ENCODE results near the gene IFIT2.
"Not testable (repeated sequence)": the region's sequence is repeated elsewhere in the genome, so short reads cannot be mapped to it uniquely, and the experiment has no call there.

Gene IFIT2

GRCh38 chr10:89342206-89342958, 40.5 kb downstream of the IFIT2 start:
- Histone ChIP-seq H3K4me3 (ENCODE audit: extremely low read depth, insufficient read depth, low read length, poor library complexity, severe bottlenecking) (no peak overlapping the region), H3K9me3 (ENCODE audit: control insufficient read depth, low read length) (no peaks in the 10 kb centered on the region), H3K4me1 (ENCODE audit: control insufficient read depth, insufficient read depth, low read length, poor library complexity, severe bottlenecking) (no peaks in the 10 kb centered on the region), H3K36me3 (ENCODE audit: control insufficient read depth, insufficient read depth, low read length) (no peaks in the 10 kb centered on the region), H3K27ac (ENCODE audit: low read depth, low read length, severe bottlenecking) (no peak overlapping the region)
- 58 to 75% methylated on average over 1 to 2 of the region's 3 CpGs for WGBS, 2 experiments (ENCODE audit: insufficient coverage in 2 of 2)

GRCh38 chr10:89343089-89343767, 41.4 kb downstream of the IFIT2 start:
- WGBS, 2 experiments (ENCODE audit: insufficient coverage in 2 of 2), result 75 to 90% methylated on average over 4 to 5 of the region's 5 CpGs
- H3K27ac ChIP-seq (ENCODE audit: low read depth, low read length, severe bottlenecking), result no peak overlapping the region
- no peaks in the 10 kb centered on the region for H3K9me3 ChIP-seq (ENCODE audit: control insufficient read depth, low read length)
- H3K36me3 ChIP-seq (ENCODE audit: control insufficient read depth, insufficient read depth, low read length), result no peaks in the 10 kb centered on the region
- H3K4me3 ChIP-seq (ENCODE audit: extremely low read depth, insufficient read depth, low read length, poor library complexity, severe bottlenecking), result no peak overlapping the region
- no peaks in the 10 kb centered on the region for H3K4me1 ChIP-seq (ENCODE audit: control insufficient read depth, insufficient read depth, low read length, poor library complexity, severe bottlenecking)

- H3K9me3 ChIP-seq (ENCODE audit: control insufficient read depth, low read length), result no peaks in the 10 kb centered on the region
- H3K4me1 ChIP-seq (ENCODE audit: control insufficient read depth, insufficient read depth, low read length, poor library complexity, severe bottlenecking), result no peaks in the 10 kb centered on the region
- no peaks in the 10 kb centered on the region for H3K36me3 ChIP-seq (ENCODE audit: control insufficient read depth, insufficient read depth, low read length)
- 100% methylated on average over 1 of the region's 2 CpGs; no CpG with 5 or more reads in 1 of the 2 experiments for WGBS, 2 experiments (ENCODE audit: insufficient coverage in 2 of 2)
- no peak overlapping the region for H3K27ac ChIP-seq (ENCODE audit: low read depth, low read length, severe bottlenecking)
- H3K4me3 ChIP-seq (ENCODE audit: extremely low read depth, insufficient read depth, low read length, poor library complexity, severe bottlenecking), result no peak overlapping the region
Observed at GRCh38 chr10:89344156-89344555, 42.3 kb downstream of the IFIT2 start.

- Histone ChIP-seq H3K9me3 (ENCODE audit: control insufficient read depth, low read length) (no peaks in the 10 kb centered on the region), H3K4me3 (ENCODE audit: extremely low read depth, insufficient read depth, low read length, poor library complexity, severe bottlenecking) (no peak overlapping the region), H3K4me1 (ENCODE audit: control insufficient read depth, insufficient read depth, low read length, poor library complexity, severe bottlenecking) (no peaks in the 10 kb centered on the region), H3K36me3 (ENCODE audit: control insufficient read depth, insufficient read depth, low read length) (no peaks in the 10 kb centered on the region), H3K27ac (ENCODE audit: low read depth, low read length, severe bottlenecking) (no peak overlapping the region)
- WGBS, 2 experiments (ENCODE audit: insufficient coverage in 2 of 2), result 100% methylated on average over 1 of the region's 4 CpGs; no CpG with 5 or more reads in 1 of the 2 experiments
Observed at GRCh38 chr10:89345367-89346000, 43.6 kb downstream of the IFIT2 start.

GRCh38 chr10:89346405-89347254, 44.8 kb downstream of the IFIT2 start:
- Histone ChIP-seq H3K36me3 (ENCODE audit: control insufficient read depth, insufficient read depth, low read length) (no peaks in the 10 kb centered on the region), H3K4me1 (ENCODE audit: control insufficient read depth, insufficient read depth, low read length, poor library complexity, severe bottlenecking) (peaks cover 7% of the 10 kb centered on the region), H3K27ac (ENCODE audit: low read depth, low read length, severe bottlenecking) (no peak overlapping the region), H3K4me3 (ENCODE audit: extremely low read depth, insufficient read depth, low read length, poor library complexity, severe bottlenecking) (no peak overlapping the region), H3K9me3 (ENCODE audit: control insufficient read depth, low read length) (no peaks in the 10 kb centered on the region)
- 91 to 97% methylated on average over 4 of the region's 4 CpGs for WGBS, 2 experiments (ENCODE audit: insufficient coverage in 2 of 2)

- Histone ChIP-seq H3K9me3 (ENCODE audit: control insufficient read depth, low read length) (no peaks in the 10 kb centered on the region), H3K4me1 (ENCODE audit: control insufficient read depth, insufficient read depth, low read length, poor library complexity, severe bottlenecking) (peaks cover 19% of the 10 kb centered on the region), H3K27ac (ENCODE audit: low read depth, low read length, severe bottlenecking) (peak overlapping the region; percentile 76), H3K4me3 (ENCODE audit: extremely low read depth, insufficient read depth, low read length, poor library complexity, severe bottlenecking) (no peak overlapping the region), H3K36me3 (ENCODE audit: control insufficient read depth, insufficient read depth, low read length) (no peaks in the 10 kb centered on the region)
- WGBS, 2 experiments (ENCODE audit: insufficient coverage in 2 of 2), result 90 to 94% methylated on average over 3 to 4 of the region's 7 CpGs
Observed at GRCh38 chr10:89347701-89348457, 46.0 kb downstream of the IFIT2 start.

GRCh38 chr10:89348481-89348880, 46.6 kb downstream of the IFIT2 start:
- H3K27ac ChIP-seq (ENCODE audit: low read depth, low read length, severe bottlenecking), result peak overlapping the region; percentile 76
- H3K36me3 ChIP-seq (ENCODE audit: control insufficient read depth, insufficient read depth, low read length), result no peaks in the 10 kb centered on the region
- H3K4me1 ChIP-seq (ENCODE audit: control insufficient read depth, insufficient read depth, low read length, poor library complexity, severe bottlenecking), result peaks cover 22% of the 10 kb centered on the region
- H3K4me3 ChIP-seq (ENCODE audit: extremely low read depth, insufficient read depth, low read length, poor library complexity, severe bottlenecking), result no peak overlapping the region
- WGBS, 2 experiments (ENCODE audit: insufficient coverage in 2 of 2), result 61 to 71% methylated on average over 2 to 5 of the region's 5 CpGs
- H3K9me3 ChIP-seq (ENCODE audit: control insufficient read depth, low read length), result no peaks in the 10 kb centered on the region

GRCh38 chr10:89348975-89349374, 47.1 kb downstream of the IFIT2 start:
- peak overlapping the region; percentile 76 for H3K27ac ChIP-seq (ENCODE audit: low read depth, low read length, severe bottlenecking)
- H3K4me3 ChIP-seq (ENCODE audit: extremely low read depth, insufficient read depth, low read length, poor library complexity, severe bottlenecking), result no peak overlapping the region
- 92 to 100% methylated on average over 2 of the region's 2 CpGs for WGBS, 2 experiments (ENCODE audit: insufficient coverage in 2 of 2)
- H3K4me1 ChIP-seq (ENCODE audit: control insufficient read depth, insufficient read depth, low read length, poor library complexity, severe bottlenecking), result peaks cover 22% of the 10 kb centered on the region
- no peaks in the 10 kb centered on the region for H3K36me3 ChIP-seq (ENCODE audit: control insufficient read depth, insufficient read depth, low read length)
- H3K9me3 ChIP-seq (ENCODE audit: control insufficient read depth, low read length), result no peaks in the 10 kb centered on the region

GRCh38 chr10:89350631-89351315, 48.9 kb downstream of the IFIT2 start:
- H3K36me3 ChIP-seq (ENCODE audit: control insufficient read depth, insufficient read depth, low read length); H3K4me3 ChIP-seq (ENCODE audit: extremely low read depth, insufficient read depth, low read length, poor library complexity, severe bottlenecking); H3K9me3 ChIP-seq (ENCODE audit: control insufficient read depth, low read length): not testable (repeated sequence)
- H3K27ac ChIP-seq (ENCODE audit: low read depth, low read length, severe bottlenecking), result peak overlapping the region; percentile 90
- peaks cover 22% of the 10 kb centered on the region for H3K4me1 ChIP-seq (ENCODE audit: control insufficient read depth, insufficient read depth, low read length, poor library complexity, severe bottlenecking)
- WGBS, 2 experiments (ENCODE audit: insufficient coverage in 2 of 2), result 78 to 80% methylated on average over 6 to 7 of the region's 7 CpGs
